Esophagus muscularis mucosa (tissue), 4 donors: ENCODE results near the gene RPS3. TPM values are rescaled to one million over a fixed set of nuclear protein-coding genes. Genes with fewer than 3 reads are reported as not detected.
A peak's percentile ranks its signal among the peaks of the same experiment; 100 is the strongest.

ENCODE experiments used
- DNase-seq: peaks from one replicate; pipeline ENCODE4 v3.0.0-alpha.2; 2017; ENCODE audit errors: extremely low spot score
- H3K27ac ChIP-seq, 4 donors: fragments of 200-600 bp; sonication (generic); replicated peaks in 1 of 4; 1 replicate in 3 of 4; 2 replicates in 1 of 4; pipeline ENCODE4 v1.5.1; 2016 to 2019; ENCODE audit warnings: mild to moderate bottlenecking in 1 of 4
- H3K27me3 ChIP-seq, 4 donors: fragments of 200-600 bp; sonication (generic); one replicate each; pipeline versions ENCODE4 v1.5.1 to v1.6.0; 2016 to 2019
- H3K36me3 ChIP-seq, 4 donors: fragments of 200-600 bp; sonication (generic); one replicate each; pipeline ENCODE4 v1.5.1; 2016 to 2019
- H3K4me1 ChIP-seq, 4 donors: fragments of 200-600 bp; sonication (generic); one replicate each; pipeline ENCODE4 v1.5.1; 2016 to 2019
- H3K4me3 ChIP-seq, 4 donors: fragments of 200-600 bp; sonication (generic); 1 replicate in 2 of 4; 2 replicates in 2 of 4; pipeline ENCODE4 v1.5.1; 2016 to 2019; ENCODE audit warnings: mild to moderate bottlenecking in 4 of 4, moderate library complexity in 1 of 4
- H3K9me3 ChIP-seq, 4 donors: fragments of 200-600 bp; sonication (generic); 1 replicate in 3 of 4; 2 replicates in 1 of 4; pipeline ENCODE4 v1.5.1; 2016 to 2019
- EP300 ChIP-seq: sonication (generic); formaldehyde crosslinking; IDR thresholded peaks from one replicate; pipeline ENCODE4 v1.6.1; 2017; ENCODE audit warnings: antibody characterized with exemption
- POLR2A ChIP-seq: fragments of 450-650 bp; IDR thresholded peaks from one replicate; pipeline ENCODE4 v1.6.1; 2017; ENCODE audit warnings: antibody characterized with exemption, moderate library complexity, mild to moderate bottlenecking, low read depth
- POLR2AphosphoS5 ChIP-seq, 2 donors: sonication (generic); formaldehyde crosslinking; IDR thresholded peaks; one replicate each; pipeline ENCODE4 v1.6.1; 2017; ENCODE audit warnings: antibody characterized with exemption in 2 of 2
- WGBS: methylation state at CpG from one replicate; pipeline ENCODE4 v1.1.5; 2018; 5-methylcytosine and 5-hydroxymethylcytosine counted together
- intact Hi-C: fragments of 100-400 bp; cut with DNase I; formaldehyde crosslinking; loops from one replicate; pipeline ENCODE4 v1.15.1; 2023
- small RNA-seq, 3 donors: library from RNA; depleted of rRNA; stranded (forward); fragments of <200 nt; gene quantifications; one replicate each; pipeline ENCODE3, GENCODE V24; 2016
- total RNA-seq, 4 donors: library from RNA; depleted of rRNA; stranded (reverse); fragments of >200 nt; gene quantifications; one replicate each; pipeline versions ENCODE4 v1.1.0 to v1.2.1, GENCODE V29; 2016
- TF ChIP-seq, protein P1 (sequence below), 3 experiments: fragments of 200-600 bp in 2 of 3; fragments of 450-650 bp in 1 of 3; sonication (generic) in 2 of 3; IDR thresholded peaks; one replicate each; pipeline ENCODE4 v1.5.1; 2017 to 2019; ENCODE audit warnings: antibody characterized with exemption in 3 of 3, mild to moderate bottlenecking in 2 of 3, moderate library complexity in 1 of 3

RPS3 gene
- total RNA-seq, 4 donors from 2014 or later, result 879 to 1,878 (median 1,387) TPM

DNA sequence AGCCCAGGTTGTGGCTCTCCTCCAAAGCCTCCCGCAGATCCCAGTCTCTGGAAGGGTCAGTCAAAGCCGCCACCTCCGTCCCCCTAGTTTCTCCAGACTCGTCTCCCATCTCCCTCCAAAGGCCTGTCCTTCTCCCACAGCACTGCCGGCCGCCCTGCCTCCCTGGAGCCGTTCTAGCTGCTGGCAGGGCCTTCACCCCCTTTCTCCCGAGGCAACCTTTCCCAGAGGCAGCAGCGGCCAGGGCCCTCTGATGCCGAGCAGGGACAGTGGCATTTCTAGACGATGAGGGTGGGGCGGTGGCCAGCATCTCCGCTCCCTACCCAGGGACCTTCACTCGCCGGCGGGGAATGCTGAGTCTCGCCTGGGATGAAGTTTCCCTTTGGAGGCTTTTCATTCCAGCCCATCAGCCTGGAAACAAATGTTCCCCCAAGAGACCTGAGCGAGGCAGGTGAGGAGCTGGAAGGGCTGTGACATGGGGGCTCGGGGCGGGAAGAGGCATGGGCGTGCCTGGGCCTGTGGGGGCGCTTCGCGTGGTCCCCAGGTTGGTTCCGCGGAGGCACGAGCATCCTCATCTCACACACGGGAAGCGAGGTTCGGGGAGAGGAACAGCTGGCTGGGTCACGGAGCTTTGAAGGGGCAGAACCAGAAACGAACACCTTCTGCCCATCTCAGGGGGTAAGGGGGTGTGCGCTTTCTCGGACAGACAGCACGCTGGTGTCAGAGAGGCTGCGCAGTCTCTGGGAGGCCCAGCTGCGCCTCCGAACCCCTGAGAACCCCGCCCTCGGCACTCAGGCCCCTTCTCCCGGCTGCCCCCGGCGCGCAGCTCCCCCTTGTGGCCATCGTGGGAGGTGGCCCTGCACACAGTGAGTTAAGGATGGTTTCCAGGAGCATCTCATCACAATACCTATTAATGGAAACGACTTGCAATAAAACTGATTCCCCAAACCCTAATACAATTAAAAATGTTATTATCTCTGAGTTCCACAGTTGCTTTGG is 51.8 kb downstream of the RPS3 start:
- Histone ChIP-seq H3K4me1 (peaks cover 0 to 6% (median 0%) of the 10 kb centered on the region in 4 donors), H3K36me3 (no peaks in the 10 kb centered on the region), H3K9me3 (no peaks in the 10 kb centered on the region), H3K4me3 (no peak overlapping the region), H3K27ac (no peak overlapping the region), H3K27me3 (peaks cover 0 to 19% (median 0%) of the 10 kb centered on the region in 4 donors)
- DNase-seq, result no peak
- intact Hi-C loops, result no loop called here
- TF ChIP-seq, protein P1, sequence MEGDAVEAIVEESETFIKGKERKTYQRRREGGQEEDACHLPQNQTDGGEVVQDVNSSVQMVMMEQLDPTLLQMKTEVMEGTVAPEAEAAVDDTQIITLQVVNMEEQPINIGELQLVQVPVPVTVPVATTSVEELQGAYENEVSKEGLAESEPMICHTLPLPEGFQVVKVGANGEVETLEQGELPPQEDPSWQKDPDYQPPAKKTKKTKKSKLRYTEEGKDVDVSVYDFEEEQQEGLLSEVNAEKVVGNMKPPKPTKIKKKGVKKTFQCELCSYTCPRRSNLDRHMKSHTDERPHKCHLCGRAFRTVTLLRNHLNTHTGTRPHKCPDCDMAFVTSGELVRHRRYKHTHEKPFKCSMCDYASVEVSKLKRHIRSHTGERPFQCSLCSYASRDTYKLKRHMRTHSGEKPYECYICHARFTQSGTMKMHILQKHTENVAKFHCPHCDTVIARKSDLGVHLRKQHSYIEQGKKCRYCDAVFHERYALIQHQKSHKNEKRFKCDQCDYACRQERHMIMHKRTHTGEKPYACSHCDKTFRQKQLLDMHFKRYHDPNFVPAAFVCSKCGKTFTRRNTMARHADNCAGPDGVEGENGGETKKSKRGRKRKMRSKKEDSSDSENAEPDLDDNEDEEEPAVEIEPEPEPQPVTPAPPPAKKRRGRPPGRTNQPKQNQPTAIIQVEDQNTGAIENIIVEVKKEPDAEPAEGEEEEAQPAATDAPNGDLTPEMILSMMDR (IDR thresholded peaks at IDR 0.05), result peak in 2 of 3 experiments; percentile 21 to 49
- no peak for TF ChIP-seq POLR2AphosphoS5 (IDR thresholded peaks at IDR 0.05)
- 71% methylated on average over 42 of the region's 46 CpGs for WGBS

DNA sequence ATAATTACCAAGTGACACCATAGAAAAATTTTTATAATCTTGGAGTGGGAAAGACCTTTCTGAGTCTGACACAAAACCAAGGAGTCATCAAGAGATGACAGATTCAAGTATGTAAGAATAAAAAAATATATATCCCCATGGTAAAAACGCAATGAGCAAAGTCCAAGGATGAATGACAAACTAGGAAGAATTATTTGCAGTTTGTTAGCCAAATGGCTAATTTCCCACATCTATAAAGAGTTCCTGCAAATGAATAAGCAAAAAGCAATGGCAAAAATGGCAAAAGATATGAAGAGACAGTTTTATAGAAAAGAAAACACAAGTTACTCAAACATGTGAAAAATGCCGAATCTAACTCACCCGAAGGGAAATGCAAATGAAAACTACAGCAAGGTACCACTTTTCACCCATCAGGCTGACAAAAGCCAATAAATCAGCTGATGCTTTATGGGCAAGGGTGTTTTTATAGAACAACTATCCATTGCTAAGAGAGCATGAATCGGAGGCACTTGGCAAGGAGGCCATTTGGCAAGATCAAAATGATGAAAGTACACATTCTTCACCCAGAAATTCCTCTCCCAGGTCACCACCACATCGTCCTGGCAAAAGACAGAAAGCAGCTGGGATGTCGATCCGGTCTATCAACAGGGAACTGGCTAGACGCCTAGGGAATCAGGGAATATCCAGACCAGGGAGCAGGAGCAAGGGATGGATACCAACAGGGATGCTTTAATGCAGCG is 54.8 kb downstream of the RPS3 start:
- WGBS, result 75% methylated on average over 9 of the region's 9 CpGs
- Histone ChIP-seq H3K4me1 (peaks cover 0 to 6% (median 0%) of the 10 kb centered on the region in 4 donors), H3K9me3 (no peaks in the 10 kb centered on the region), H3K36me3 (no peaks in the 10 kb centered on the region), H3K4me3 (no peak overlapping the region), H3K27ac (no peak overlapping the region), H3K27me3 (peaks cover 0 to 19% (median 0%) of the 10 kb centered on the region in 4 donors)
- intact Hi-C loops, result no loop called here
- DNase-seq, result no peak
- TF ChIP-seq, protein P1 (IDR thresholded peaks at IDR 0.05), result no peak
- TF ChIP-seq POLR2A, result no peak
- no peak for TF ChIP-seq POLR2AphosphoS5 (IDR thresholded peaks at IDR 0.05)

DNA sequence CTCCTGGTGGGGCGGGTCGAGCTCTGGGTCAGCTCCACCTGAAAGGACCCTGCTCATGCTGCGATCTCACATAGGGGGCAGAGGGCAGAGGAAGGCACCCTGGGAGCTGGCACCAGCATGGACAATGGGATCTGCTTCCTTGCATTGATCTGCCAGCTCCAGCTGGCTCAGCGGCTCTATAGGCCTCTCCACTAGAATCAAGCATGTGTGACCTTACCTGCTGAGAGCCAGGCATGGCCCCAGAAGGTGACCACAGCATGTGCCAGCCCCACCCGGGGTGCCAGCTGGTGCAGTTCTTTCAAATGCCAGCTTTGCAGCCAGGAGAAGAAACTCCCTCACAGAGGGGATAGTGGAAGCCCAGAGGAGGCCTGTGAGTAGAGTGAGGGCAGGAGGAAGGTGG is 55.7 kb downstream of the RPS3 start:
- TF ChIP-seq POLR2A (no peak), POLR2AphosphoS5 (IDR thresholded peaks at IDR 0.05) (no peak), EP300 (no peak)
- TF ChIP-seq, protein P1 (IDR thresholded peaks at IDR 0.05), result no peak
- Histone ChIP-seq H3K4me1 (peaks cover 0 to 6% (median 0%) of the 10 kb centered on the region in 4 donors), H3K36me3 (no peaks in the 10 kb centered on the region), H3K27ac (no peak overlapping the region), H3K27me3 (peaks cover 0 to 19% (median 0%) of the 10 kb centered on the region in 4 donors), H3K9me3 (no peaks in the 10 kb centered on the region), H3K4me3 (no peak overlapping the region)
- intact Hi-C loops, result no loop called here
- 88% methylated on average over 5 of the region's 5 CpGs for WGBS
- no peak for DNase-seq

Small RNA genes lying within 50 kb of the gene (small RNA-seq; reads per million reads assigned to genes)
- 0 reads per million in 3 donors for gene SNORD15A
- gene SNORD15B, result 72.7 to 90.3 (median 75.9) reads per million in 3 donors

Other genes with a start within 250 kb of the RPS3 start
- gene SLCO2B1, start 248.4 kb upstream of the RPS3 start, total RNA-seq, result 10 to 100 TPM; 30.5 to 61.1 (median 33.0) TPM
- gene TPBGL, start 158.7 kb upstream of the RPS3 start, total RNA-seq, result under 1 TPM in 3 of 4 donors, not detected in 1; 0.26 to 0.40 (median 0.33) TPM
- gene ARRB1, start 47.9 kb upstream of the RPS3 start, total RNA-seq, result 100 to 1,000 TPM in 1 of 4 donors, 10 to 100 TPM in 3; 41.1 to 102 (median 76.7) TPM
- under 1 TPM in 3 of 4 donors, not detected in 1; 0.17 to 0.42 (median 0.29) TPM for gene KLHL35, start 33.7 kb downstream of the RPS3 start, total RNA-seq
- gene GDPD5, start 126.4 kb downstream of the RPS3 start, total RNA-seq, result 1 to 10 TPM; 5.1 to 9.3 (median 8.4) TPM
- 100 to 1,000 TPM; 162 to 270 (median 219) TPM for gene SERPINH1, start 162.7 kb downstream of the RPS3 start, total RNA-seq